Parathyroid adenoma (tissue), 2 donors: ENCODE measurements around the gene COL23A1.

Experiments
- H2AFZ ChIP-seq: fragments of 300-600 bp; sonication (generic); one replicate; pipeline ENCODE4 v1.7.0; 2017; ENCODE audit warnings: antibody characterized with exemption, mild to moderate bottlenecking
- H3K27ac ChIP-seq: fragments of 300-600 bp; sonication (generic); one replicate; pipeline ENCODE4 v1.7.0; 2017
- H3K27me3 ChIP-seq: fragments of 300-600 bp; sonication (generic); one replicate; pipeline ENCODE4 v1.7.0; 2017; ENCODE audit warnings: low read length; ENCODE audit not compliant: control insufficient read depth, insufficient read depth
- H3K36me3 ChIP-seq: fragments of 300-600 bp; sonication (generic); one replicate; pipeline ENCODE4 v1.7.0; 2017; ENCODE audit warnings: low read length; ENCODE audit not compliant: control insufficient read depth, insufficient read depth
- H3K4me1 ChIP-seq: fragments of 300-600 bp; sonication (generic); one replicate; pipeline ENCODE4 v1.7.0; 2017; ENCODE audit warnings: control low read depth
- H3K4me2 ChIP-seq: fragments of 300-600 bp; sonication (generic); one replicate; pipeline ENCODE4 v1.7.0; 2017; ENCODE audit warnings: low read length
- H3K4me3 ChIP-seq: fragments of 300-600 bp; sonication (generic); one replicate; pipeline ENCODE4 v1.7.0; 2017; ENCODE audit warnings: low read depth, low read length
- H3K79me2 ChIP-seq: fragments of 300-600 bp; sonication (generic); one replicate; pipeline ENCODE4 v1.7.0; 2017; ENCODE audit warnings: control low read depth
- H3K9ac ChIP-seq: fragments of 300-600 bp; sonication (generic); one replicate; pipeline ENCODE4 v1.7.0; 2017; ENCODE audit warnings: mild to moderate bottlenecking
- H3K9me3 ChIP-seq: fragments of 300-600 bp; sonication (generic); one replicate; pipeline ENCODE4 v1.7.0; 2017; ENCODE audit warnings: low read length; ENCODE audit not compliant: control insufficient read depth
- CTCF ChIP-seq: fragments of 300-600 bp; sonication (generic); IDR thresholded peaks from one replicate; pipeline ENCODE4 v1.7.0; 2017; ENCODE audit warnings: antibody characterized with exemption, mild to moderate bottlenecking
- donor health status: primary hyperparathyroidism.

The COL23A1 gene

GRCh38 chr5:178530526-178530925 lies 59.7 kb downstream of the COL23A1 start:
- no peak overlapping the region for H3K4me3 ChIP-seq
- H3K9me3 ChIP-seq = no peaks in the 10 kb centered on the region
- no peak overlapping the region for H3K9ac ChIP-seq
- peaks cover 9% of the 10 kb centered on the region for H3K4me1 ChIP-seq
- TF ChIP-seq CTCF = no peak
- no peaks in the 10 kb centered on the region for H3K27me3 ChIP-seq
- no peak overlapping the region for H3K4me2 ChIP-seq
- no peaks in the 10 kb centered on the region for H3K79me2 ChIP-seq
- H3K27ac ChIP-seq = no peak overlapping the region
- H3K36me3 ChIP-seq = no peaks in the 10 kb centered on the region
- H2AFZ ChIP-seq = no peak overlapping the region

GRCh38 chr5:178529080-178529479 lies 61.1 kb downstream of the COL23A1 start:
- TF ChIP-seq CTCF = no peak
- H3K9me3 ChIP-seq = no peaks in the 10 kb centered on the region
- H2AFZ ChIP-seq = no peak overlapping the region
- H3K79me2 ChIP-seq = no peaks in the 10 kb centered on the region
- H3K27ac ChIP-seq = no peak overlapping the region
- H3K4me2 ChIP-seq = no peak overlapping the region
- no peaks in the 10 kb centered on the region for H3K36me3 ChIP-seq
- H3K9ac ChIP-seq = no peak overlapping the region
- no peak overlapping the region for H3K4me3 ChIP-seq
- H3K4me1 ChIP-seq = peaks cover 9% of the 10 kb centered on the region
- H3K27me3 ChIP-seq = no peaks in the 10 kb centered on the region

GRCh38 chr5:178527458-178528307 lies 62.5 kb downstream of the COL23A1 start:
- Histone ChIP-seq H3K36me3 (no peaks in the 10 kb centered on the region), H2AFZ (no peak overlapping the region), H3K4me1 (peaks cover 9% of the 10 kb centered on the region), H3K4me2 (no peak overlapping the region), H3K9ac (no peak overlapping the region), H3K27ac (no peak overlapping the region), H3K27me3 (no peaks in the 10 kb centered on the region), H3K79me2 (no peaks in the 10 kb centered on the region), H3K4me3 (no peak overlapping the region), H3K9me3 (no peaks in the 10 kb centered on the region)
- TF ChIP-seq CTCF = no peak

GRCh38 chr5:178526773-178527457 lies 63.3 kb downstream of the COL23A1 start:
- H3K4me2 ChIP-seq = no peak overlapping the region
- no peak for TF ChIP-seq CTCF
- H3K79me2 ChIP-seq = no peaks in the 10 kb centered on the region
- H3K27ac ChIP-seq = no peak overlapping the region
- no peaks in the 10 kb centered on the region for H3K9me3 ChIP-seq
- no peak overlapping the region for H3K4me3 ChIP-seq
- H3K36me3 ChIP-seq = no peaks in the 10 kb centered on the region
- no peak overlapping the region for H2AFZ ChIP-seq
- H3K9ac ChIP-seq = no peak overlapping the region
- H3K27me3 ChIP-seq = no peaks in the 10 kb centered on the region
- peaks cover 9% of the 10 kb centered on the region for H3K4me1 ChIP-seq
